ENCODE results near the gene ELK3. TPM values are rescaled to one million over a fixed set of nuclear protein-coding genes. Genes with fewer than 3 reads are reported as not detected.

Gene ELK3
- total RNA-seq, 1 experiment from 2014 or later: 23.8 TPM

DNA sequence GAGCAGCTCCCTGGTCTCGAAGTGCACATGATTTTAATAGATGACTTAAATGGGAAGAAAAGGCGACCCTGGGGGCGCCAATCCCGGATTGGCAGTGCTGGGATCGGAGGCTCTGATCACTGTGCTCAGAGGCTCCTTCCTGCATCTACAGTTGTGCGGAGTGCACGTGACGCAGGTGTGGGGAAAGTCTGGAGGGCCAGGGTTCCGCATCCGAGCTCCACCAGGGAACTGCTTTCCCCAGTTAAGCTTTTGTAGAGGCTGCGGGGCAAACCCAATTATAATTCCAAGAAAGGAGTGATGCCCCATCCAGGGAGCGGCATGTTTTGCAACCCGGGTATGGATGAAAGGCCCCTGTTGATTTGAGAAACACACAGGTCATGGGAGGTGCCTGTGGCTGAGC lies 36.5 kb downstream of the ELK3 start:
- Histone ChIP-seq H3K4me3 (ENCODE audit: insufficient read depth, low read depth, low read length) (no peak overlapping the region), H3K27me3 (ENCODE audit: control insufficient read depth, insufficient read depth, low read length) (no peaks in the 10 kb centered on the region), H3K36me3 (replicated peaks; ENCODE audit: control insufficient read depth, insufficient read depth, low read length) (peaks cover 2% of the 10 kb centered on the region; the same call in 1 of the 2 replicates)
- DNase-seq: no peak

- H3K36me3 ChIP-seq (replicated peaks; ENCODE audit: control insufficient read depth, insufficient read depth, low read length): no peaks in the 10 kb centered on the region
- no peaks in the 10 kb centered on the region for H3K27me3 ChIP-seq (ENCODE audit: control insufficient read depth, insufficient read depth, low read length)
- no peak overlapping the region for H3K4me3 ChIP-seq (ENCODE audit: insufficient read depth, low read depth, low read length)
- DNase-seq: no peak
Measured at GRCh38 chr12:96233168-96233567, 39.0 kb downstream of the ELK3 start.

DNA sequence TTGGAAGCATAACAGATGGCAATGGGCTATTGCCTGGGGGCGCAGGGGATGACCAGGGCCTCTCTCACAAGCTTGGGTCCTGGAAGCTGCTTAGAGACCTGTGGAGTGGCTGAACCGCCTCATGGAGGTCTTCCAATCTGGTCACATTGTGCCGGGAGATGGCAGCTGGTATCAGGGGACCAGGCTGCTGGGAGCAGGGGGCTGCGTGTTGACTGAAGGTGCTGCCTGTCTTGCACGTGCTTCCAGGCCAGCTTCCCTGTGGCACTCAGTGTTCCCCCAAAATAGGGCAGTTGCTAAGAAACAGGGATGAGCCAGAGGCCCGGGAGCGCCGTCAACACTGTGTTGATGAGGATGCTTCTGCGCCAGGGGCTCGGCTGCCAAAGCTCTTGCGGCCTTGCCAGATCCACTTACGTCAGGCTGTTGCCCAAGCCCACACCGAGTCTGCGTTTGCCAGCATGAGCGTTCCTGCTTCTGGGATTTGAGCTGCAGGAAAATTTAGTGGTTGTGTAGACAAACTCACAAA lies 39.8 kb downstream of the ELK3 start:
- DNase-seq: no peak
- no peak overlapping the region for H3K4me3 ChIP-seq (ENCODE audit: insufficient read depth, low read depth, low read length)
- no peaks in the 10 kb centered on the region for H3K36me3 ChIP-seq (replicated peaks; ENCODE audit: control insufficient read depth, insufficient read depth, low read length)
- no peaks in the 10 kb centered on the region for H3K27me3 ChIP-seq (ENCODE audit: control insufficient read depth, insufficient read depth, low read length)

DNA sequence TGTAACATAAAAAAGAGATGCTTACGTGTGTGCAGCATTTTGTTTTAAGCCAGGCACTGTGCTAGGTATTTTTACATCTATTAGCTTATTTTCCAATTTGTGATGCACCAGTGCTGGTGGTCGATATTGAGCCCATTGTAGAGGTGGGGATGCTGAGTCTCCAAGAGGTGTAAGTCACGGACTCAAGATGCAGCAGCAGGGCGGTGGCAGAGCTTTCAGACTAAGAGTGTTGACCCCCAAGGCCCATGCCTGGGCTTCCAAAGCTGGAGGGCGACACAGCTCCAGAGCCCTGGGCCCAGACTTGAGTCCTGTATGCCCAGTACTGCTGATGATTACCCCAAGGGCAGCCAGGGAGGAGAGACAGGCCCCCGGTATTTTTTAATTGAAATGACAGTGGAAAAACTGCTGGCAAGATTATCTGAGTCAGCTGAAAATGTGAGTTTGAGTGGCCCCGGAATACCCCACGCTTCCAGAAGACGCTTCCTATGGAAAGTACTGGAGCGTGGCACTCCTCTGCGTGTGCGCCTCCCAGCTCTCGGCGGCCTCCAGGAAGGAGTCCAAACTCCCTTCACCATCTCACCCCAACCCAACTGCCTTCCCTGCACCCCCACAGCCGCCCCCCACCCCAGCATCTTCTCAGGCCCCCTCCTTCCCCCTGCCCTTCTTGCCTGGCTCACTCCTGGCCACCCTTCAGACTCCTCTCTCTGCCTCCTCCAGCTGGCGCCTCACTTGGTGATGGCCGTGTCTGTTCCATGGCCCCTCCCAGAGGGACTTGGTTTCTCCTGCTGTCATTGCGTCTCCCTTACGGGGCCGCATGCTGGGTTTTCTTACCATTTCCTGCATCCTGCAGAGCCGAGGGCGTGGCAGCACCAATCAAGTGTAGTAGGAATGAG lies 40.7 kb downstream of the ELK3 start:
- Histone ChIP-seq H3K36me3 (replicated peaks; ENCODE audit: control insufficient read depth, insufficient read depth, low read length) (no peaks in the 10 kb centered on the region), H3K27me3 (ENCODE audit: control insufficient read depth, insufficient read depth, low read length) (no peaks in the 10 kb centered on the region), H3K4me3 (ENCODE audit: insufficient read depth, low read depth, low read length) (no peak overlapping the region)
- DNase-seq: no peak

GRCh38 chr12:96235484-96235826 lies 41.3 kb downstream of the ELK3 start:
- DNase-seq: no peak
- no peaks in the 10 kb centered on the region for H3K36me3 ChIP-seq (replicated peaks; ENCODE audit: control insufficient read depth, insufficient read depth, low read length)

GRCh38 chr12:96236221-96236822 lies 42.1 kb downstream of the ELK3 start:
- DNase-seq: no peak
- no peaks in the 10 kb centered on the region for H3K36me3 ChIP-seq (replicated peaks; ENCODE audit: control insufficient read depth, insufficient read depth, low read length)
- no peak overlapping the region for H3K4me3 ChIP-seq (ENCODE audit: insufficient read depth, low read depth, low read length)
- H3K27me3 ChIP-seq (ENCODE audit: control insufficient read depth, insufficient read depth, low read length): no peaks in the 10 kb centered on the region

More at GRCh38 chr12:96235484-96235826, 41.3 kb downstream of the ELK3 start:
- Histone ChIP-seq H3K27me3 (ENCODE audit: control insufficient read depth, insufficient read depth, low read length) (no peaks in the 10 kb centered on the region), H3K4me3 (ENCODE audit: insufficient read depth, low read depth, low read length) (no peak overlapping the region)

DNA sequence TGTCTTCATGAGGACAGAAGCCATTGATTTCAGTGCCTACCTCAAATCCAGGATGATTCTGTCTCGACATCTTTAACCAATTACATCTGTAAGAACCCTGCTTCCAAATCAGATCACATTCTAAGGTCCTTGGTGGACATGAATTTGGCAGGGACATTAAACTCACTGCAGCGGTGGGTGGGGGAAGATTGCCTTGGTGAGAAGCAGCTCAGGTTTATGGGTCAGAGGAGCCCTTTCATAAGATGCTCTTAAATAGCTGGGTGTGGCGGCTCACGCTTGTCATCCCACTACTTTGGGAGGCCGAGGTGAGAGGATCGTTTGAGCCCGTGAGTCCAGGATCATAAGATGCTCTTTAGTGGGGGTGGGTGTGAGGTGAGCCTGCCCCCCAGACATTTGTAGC lies 42.9 kb downstream of the ELK3 start:
- Histone ChIP-seq H3K27me3 (ENCODE audit: control insufficient read depth, insufficient read depth, low read length) (no peaks in the 10 kb centered on the region), H3K36me3 (replicated peaks; ENCODE audit: control insufficient read depth, insufficient read depth, low read length) (no peaks in the 10 kb centered on the region), H3K4me3 (ENCODE audit: insufficient read depth, low read depth, low read length) (no peak overlapping the region)
- DNase-seq: no peak

DNA sequence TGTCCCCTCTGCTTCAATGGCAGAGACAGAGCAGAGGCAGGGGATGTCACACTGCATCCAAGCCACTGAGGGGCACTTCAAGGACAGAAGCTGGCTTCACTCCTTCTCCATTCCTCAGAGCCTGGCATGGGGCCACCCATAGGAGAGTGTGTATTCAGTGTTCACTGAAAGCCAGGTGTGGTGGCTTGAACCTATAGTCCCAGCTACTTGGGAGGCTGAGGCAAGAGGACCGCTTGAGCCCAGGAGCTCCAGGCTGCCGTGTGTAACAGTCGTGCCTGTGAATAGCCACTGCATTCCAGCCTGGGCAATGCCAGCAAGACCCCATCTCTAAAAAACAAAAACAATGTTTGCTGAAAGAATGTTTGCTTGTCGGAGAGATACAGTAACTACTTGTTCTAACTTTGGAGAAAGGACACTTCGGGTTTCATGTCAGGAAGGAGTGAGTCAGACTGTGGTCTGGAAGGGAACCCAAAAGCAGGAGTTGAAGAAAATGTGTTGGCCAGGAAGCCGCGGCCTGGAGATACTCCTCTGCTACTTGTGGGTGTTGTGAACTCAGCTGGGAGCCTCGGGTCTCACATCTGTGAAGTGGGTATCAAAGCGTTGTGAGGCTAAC lies 43.4 kb downstream of the ELK3 start:
- H3K4me3 ChIP-seq (ENCODE audit: insufficient read depth, low read depth, low read length): no peak overlapping the region
- H3K36me3 ChIP-seq (replicated peaks; ENCODE audit: control insufficient read depth, insufficient read depth, low read length): no peaks in the 10 kb centered on the region
- H3K27me3 ChIP-seq (ENCODE audit: control insufficient read depth, insufficient read depth, low read length): no peaks in the 10 kb centered on the region
- no peak for DNase-seq

GRCh38 chr12:96238336-96239047 lies 44.3 kb downstream of the ELK3 start:
- DNase-seq: no peak
- Histone ChIP-seq H3K36me3 (replicated peaks; ENCODE audit: control insufficient read depth, insufficient read depth, low read length) (no peaks in the 10 kb centered on the region), H3K27me3 (ENCODE audit: control insufficient read depth, insufficient read depth, low read length) (no peaks in the 10 kb centered on the region), H3K4me3 (ENCODE audit: insufficient read depth, low read depth, low read length) (no peak overlapping the region)

DNA sequence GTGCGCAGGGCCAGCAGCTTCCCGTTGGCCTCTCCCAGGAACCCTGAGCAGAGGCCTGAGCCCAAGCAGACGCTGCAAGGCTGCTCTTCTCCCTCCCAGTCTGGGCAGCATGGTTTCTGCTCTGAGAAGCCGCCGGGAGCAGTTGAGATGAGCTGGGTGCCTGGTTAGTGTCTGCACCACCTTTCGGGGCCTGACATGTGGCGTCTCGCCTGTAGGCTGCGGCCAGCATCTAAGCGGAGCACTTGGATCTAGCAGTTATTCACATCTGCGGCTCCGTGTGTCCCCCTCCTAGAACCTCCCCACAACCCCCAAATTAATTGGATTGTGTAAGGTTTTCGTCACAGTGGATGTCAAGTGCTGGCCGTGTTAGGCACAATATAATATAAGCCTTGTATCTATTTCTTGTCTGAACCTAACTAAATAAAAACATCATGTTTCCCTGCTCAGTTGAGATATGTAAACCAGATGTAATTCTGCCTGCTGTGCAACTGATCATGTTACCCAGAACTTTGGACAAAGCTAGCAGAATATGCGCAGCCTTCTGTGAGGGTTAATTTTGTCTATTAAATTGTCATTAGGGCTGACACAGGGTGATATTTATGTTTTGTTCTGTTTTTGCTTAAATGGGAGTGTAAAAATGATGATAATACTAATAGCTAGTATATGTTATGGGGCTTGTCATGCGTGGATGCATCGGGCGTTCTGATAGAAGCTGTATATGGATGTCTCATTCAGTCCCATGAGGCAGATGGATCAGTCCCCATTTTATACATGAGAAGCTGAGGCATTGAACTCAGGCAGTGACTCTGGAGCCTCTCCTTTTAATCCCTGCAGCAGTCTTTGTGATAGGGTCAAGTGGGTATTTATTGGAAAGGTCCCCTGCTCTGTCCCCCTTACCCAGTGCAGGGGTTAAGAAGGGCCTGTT lies 45.8 kb downstream of the ELK3 start:
- Histone ChIP-seq H3K36me3 (replicated peaks; ENCODE audit: control insufficient read depth, insufficient read depth, low read length) (no peaks in the 10 kb centered on the region), H3K27me3 (ENCODE audit: control insufficient read depth, insufficient read depth, low read length) (no peaks in the 10 kb centered on the region), H3K4me3 (ENCODE audit: insufficient read depth, low read depth, low read length) (no peak overlapping the region)
- no peak for DNase-seq

GRCh38 chr12:96240656-96241055 lies 46.5 kb downstream of the ELK3 start:
- H3K36me3 ChIP-seq (replicated peaks; ENCODE audit: control insufficient read depth, insufficient read depth, low read length): no peaks in the 10 kb centered on the region
- H3K4me3 ChIP-seq (ENCODE audit: insufficient read depth, low read depth, low read length): no peak overlapping the region
- H3K27me3 ChIP-seq (ENCODE audit: control insufficient read depth, insufficient read depth, low read length): no peaks in the 10 kb centered on the region
- no peak for DNase-seq

GRCh38 chr12:96241431-96241830 lies 47.3 kb downstream of the ELK3 start:
- no peaks in the 10 kb centered on the region for H3K27me3 ChIP-seq (ENCODE audit: control insufficient read depth, insufficient read depth, low read length)
- DNase-seq: no peak
- no peaks in the 10 kb centered on the region for H3K36me3 ChIP-seq (replicated peaks; ENCODE audit: control insufficient read depth, insufficient read depth, low read length)
- no peak overlapping the region for H3K4me3 ChIP-seq (ENCODE audit: insufficient read depth, low read depth, low read length)

GRCh38 chr12:96241846-96242256 lies 47.7 kb downstream of the ELK3 start:
- H3K36me3 ChIP-seq (replicated peaks; ENCODE audit: control insufficient read depth, insufficient read depth, low read length): no peaks in the 10 kb centered on the region
- no peaks in the 10 kb centered on the region for H3K27me3 ChIP-seq (ENCODE audit: control insufficient read depth, insufficient read depth, low read length)
- no peak overlapping the region for H3K4me3 ChIP-seq (ENCODE audit: insufficient read depth, low read depth, low read length)
- DNase-seq: no peak

DNA sequence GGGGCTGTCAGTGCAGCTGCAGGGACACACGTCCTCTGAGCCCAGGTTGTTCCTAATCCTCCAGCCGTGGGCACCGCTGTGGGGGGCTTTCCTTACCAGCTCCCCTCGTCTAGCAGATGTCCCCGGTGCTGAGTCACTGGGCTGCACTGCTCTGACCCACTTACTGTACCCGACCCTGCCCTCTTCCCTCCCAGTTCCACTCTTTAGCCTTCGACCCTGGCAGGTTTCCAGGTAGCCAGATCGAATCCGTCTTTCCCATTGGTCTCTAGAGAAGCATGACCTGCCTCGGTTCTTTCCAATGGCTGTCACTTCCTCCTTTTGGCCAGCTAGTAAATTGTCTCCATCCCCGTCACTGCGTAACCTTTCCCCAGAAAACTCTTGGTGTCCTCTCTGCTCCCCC lies 48.4 kb downstream of the ELK3 start:
- Histone ChIP-seq H3K4me3 (ENCODE audit: insufficient read depth, low read depth, low read length) (no peak overlapping the region), H3K27me3 (ENCODE audit: control insufficient read depth, insufficient read depth, low read length) (no peaks in the 10 kb centered on the region), H3K36me3 (replicated peaks; ENCODE audit: control insufficient read depth, insufficient read depth, low read length) (no peaks in the 10 kb centered on the region)
- no peak for DNase-seq
